Tibial artery (tissue), 4 donors: ENCODE measurements around the gene SYK.
A peak's percentile ranks its signal among the peaks of the same experiment; 100 is the strongest.
"Not testable (repeated sequence)": the region's sequence is repeated elsewhere in the genome, so short reads cannot be mapped to it uniquely, and the experiment has no call there.

Source experiments
- DNase-seq, 2 donors: peaks; one replicate each; pipeline ENCODE4 v3.0.0-alpha.2; 2019
- H3K27ac ChIP-seq, 2 donors: fragments of 200-600 bp; sonication (generic) in 1 of 2; 1 replicate in 1 of 2; 2 replicates in 1 of 2; pipeline ENCODE4 v1.5.1; 2018 to 2019; ENCODE audit warnings: mild to moderate bottlenecking in 1 of 2
- H3K27me3 ChIP-seq, 2 donors: fragments of 200-600 bp; sonication (generic) in 1 of 2; one replicate each; pipeline versions ENCODE4 v1.5.1 to v1.6.0; 2016 to 2019
- H3K36me3 ChIP-seq, 3 donors: fragments of 200-600 bp; sonication (generic) in 2 of 3; one replicate each; pipeline ENCODE4 v1.5.1; 2016 to 2019; ENCODE audit warnings: mild to moderate bottlenecking in 2 of 3
- H3K4me1 ChIP-seq, 4 donors: fragments of 200-600 bp; sonication (generic) in 2 of 4; 1 replicate in 3 of 4; 2 replicates in 1 of 4; pipeline ENCODE4 v1.5.1; 2016 to 2019
- H3K4me3 ChIP-seq, 2 donors: fragments of 200-600 bp; sonication (generic) in 1 of 2; 1 replicate in 1 of 2; 2 replicates in 1 of 2; pipeline ENCODE4 v1.5.1; 2018 to 2019; ENCODE audit warnings: mild to moderate bottlenecking in 2 of 2
- H3K9me3 ChIP-seq, 3 donors: fragments of 200-600 bp; sonication (generic) in 1 of 3; one replicate each; pipeline ENCODE4 v1.5.1; 2016 to 2019
- CTCF ChIP-seq, 2 experiments: fragments of 200-600 bp in 1 of 2; fragments of 450-650 bp in 1 of 2; IDR thresholded peaks; one replicate each; pipeline ENCODE4 v1.5.1; 2017 to 2019; ENCODE audit warnings: antibody characterized with exemption in 2 of 2, mild to moderate bottlenecking in 1 of 2, moderate library complexity in 1 of 2
- intact Hi-C: fragments of 100-400 bp; cut with DNase I; formaldehyde crosslinking; loops from one replicate; pipeline ENCODE4 v1.15.0; 2023; ENCODE audit warnings: low total_unique reads

Gene SYK

DNA sequence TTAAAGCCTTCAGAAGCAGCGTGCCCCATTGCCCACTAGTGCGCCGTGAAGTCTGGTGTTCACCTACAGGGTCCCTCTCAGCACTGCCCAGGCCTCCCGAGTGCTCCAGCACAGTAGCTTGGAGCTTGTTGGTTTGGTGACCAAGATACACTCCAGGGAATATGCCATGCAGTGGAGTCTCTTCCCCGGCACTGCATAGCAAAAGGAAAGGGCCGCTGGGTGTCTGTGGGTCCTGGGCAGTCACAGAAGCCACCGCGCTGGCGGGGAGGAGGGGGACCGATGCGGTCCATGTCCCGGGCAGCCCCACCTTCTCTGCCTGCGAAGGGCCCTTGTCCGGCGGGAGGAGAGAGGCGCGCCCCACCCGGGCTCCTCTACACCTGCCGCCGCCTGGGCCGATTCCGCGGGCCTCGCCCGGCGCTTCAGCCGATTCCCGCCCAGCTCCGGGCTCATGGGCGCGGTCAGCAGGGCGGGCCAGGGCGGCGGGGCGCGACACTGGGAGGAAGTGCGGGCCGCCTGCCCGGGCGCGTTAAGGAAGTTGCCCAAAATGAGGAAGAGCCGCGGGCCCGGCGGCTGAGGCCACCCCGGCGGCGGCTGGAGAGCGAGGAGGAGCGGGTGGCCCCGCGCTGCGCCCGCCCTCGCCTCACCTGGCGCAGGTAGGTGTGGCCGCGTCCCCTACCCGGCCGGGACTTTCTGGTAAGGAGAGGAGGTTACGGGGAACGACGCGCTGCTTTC, at the start of gene SYK:
TSS of gene SYK (plus strand) at position 579 of the 732 bp plus-strand sequence. CDS start 42,080 bp downstream, outside the sequence.
- peaks cover 0 to 26% of the 10 kb centered on the region in 2 donors for H3K27me3 ChIP-seq
- intact Hi-C loops: no loop called here
- DNase-seq: peak; percentile 46 to 71
- no peak for TF ChIP-seq CTCF (IDR thresholded peaks at IDR 0.05)
- no peak within 1 kb of the TSS for H3K27ac ChIP-seq
- no peaks in the 10 kb centered on the region for H3K9me3 ChIP-seq
- peak within 1 kb of the TSS; percentile 30 to 43 for H3K4me3 ChIP-seq
- H3K36me3 ChIP-seq: no peaks in the 10 kb centered on the region
- H3K4me1 ChIP-seq: peaks cover 0 to 3% (median 1%) of the 10 kb centered on the region in 4 donors

GRCh38 chr9:90755514-90756371, 45.9 kb upstream of the SYK start:
- H3K27me3 ChIP-seq, H3K36me3 ChIP-seq, H3K9me3 ChIP-seq, H3K27ac ChIP-seq, DNase-seq, H3K4me1 ChIP-seq, intact Hi-C loops, H3K4me3 ChIP-seq: not testable (repeated sequence)

- intact Hi-C loops, DNase-seq, H3K27ac ChIP-seq, H3K9me3 ChIP-seq, H3K36me3 ChIP-seq, H3K4me3 ChIP-seq, H3K4me1 ChIP-seq, H3K27me3 ChIP-seq: not testable (repeated sequence)
These were observed 41.0 kb upstream of the SYK start for GRCh38 chr9:90760577-90760976.

DNA sequence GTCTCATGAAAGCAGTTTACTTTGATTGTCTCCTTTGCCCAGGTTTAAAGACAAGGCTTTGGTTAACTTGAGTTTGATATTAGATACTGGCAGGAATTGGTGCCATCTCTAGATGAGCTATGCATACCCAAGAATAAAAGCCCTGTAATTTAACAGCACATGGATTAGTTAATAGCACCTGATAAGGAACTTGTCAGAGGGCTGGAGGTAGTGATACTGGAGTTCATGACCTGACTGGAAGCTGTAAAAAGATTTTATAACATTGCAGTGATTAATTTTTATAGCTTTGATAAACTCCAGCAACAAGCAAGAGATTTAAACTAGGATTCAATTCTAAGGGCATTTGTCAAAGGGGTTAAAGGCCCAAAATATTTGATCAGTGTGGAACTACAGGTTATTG, 34.9 kb upstream of the SYK start:
- Histone ChIP-seq H3K36me3 (no peaks in the 10 kb centered on the region), H3K9me3 (no peaks in the 10 kb centered on the region), H3K27me3 (no peaks in the 10 kb centered on the region), H3K4me3 (no peak overlapping the region), H3K27ac (no peak overlapping the region), H3K4me1 (no peaks in the 10 kb centered on the region)
- intact Hi-C loops: no loop called here
- DNase-seq: no peak
- no peak for TF ChIP-seq CTCF (IDR thresholded peaks at IDR 0.05)

GRCh38 chr9:90767523-90768100, 34.0 kb upstream of the SYK start:
- no peaks in the 10 kb centered on the region for H3K4me1 ChIP-seq
- no peak overlapping the region for H3K27ac ChIP-seq
- no peak for TF ChIP-seq CTCF (IDR thresholded peaks at IDR 0.05)
- H3K36me3 ChIP-seq: no peaks in the 10 kb centered on the region
- H3K27me3 ChIP-seq: no peaks in the 10 kb centered on the region
- intact Hi-C loops: no loop called here
- no peak overlapping the region for H3K4me3 ChIP-seq
- no peaks in the 10 kb centered on the region for H3K9me3 ChIP-seq
- no peak for DNase-seq

DNA sequence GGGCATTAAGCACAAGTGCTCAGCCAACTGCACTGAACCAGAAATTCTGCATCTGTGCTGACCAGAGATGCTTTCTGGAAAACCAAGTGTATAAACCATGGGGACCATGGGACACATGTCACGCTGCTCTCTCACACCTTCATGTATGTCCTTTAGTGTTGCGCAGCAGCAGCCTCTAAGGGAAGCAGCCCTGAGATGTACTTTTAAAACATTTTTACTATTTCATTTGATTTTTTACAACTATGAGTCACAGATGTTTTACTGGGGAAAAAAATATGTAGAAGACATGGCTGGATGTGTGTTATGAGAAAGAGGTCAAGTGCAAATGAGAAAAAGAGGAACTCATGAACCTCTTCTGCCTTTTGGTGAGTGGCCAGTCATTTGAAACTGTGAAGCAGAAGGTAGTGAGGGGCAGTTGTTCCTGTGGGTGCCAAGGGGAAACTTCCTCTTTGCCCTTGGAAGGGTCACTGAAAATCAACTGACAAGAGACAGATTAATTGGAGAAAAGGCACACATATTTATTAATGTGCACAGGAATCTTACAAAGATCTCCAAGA, 31.4 kb upstream of the SYK start:
- intact Hi-C loops: loop anchor here (10.0 kb wide), 1 partner anchor 55 kb away; no protein-coding TSS in a partner anchor
- no peak for TF ChIP-seq CTCF (IDR thresholded peaks at IDR 0.05)
- H3K4me3 ChIP-seq: no peak overlapping the region
- H3K4me1 ChIP-seq: no peaks in the 10 kb centered on the region
- H3K36me3 ChIP-seq: no peaks in the 10 kb centered on the region
- no peak for DNase-seq
- H3K27me3 ChIP-seq: no peaks in the 10 kb centered on the region
- no peaks in the 10 kb centered on the region for H3K9me3 ChIP-seq
- no peak overlapping the region for H3K27ac ChIP-seq
